ENCODE data around the gene MAST4.

Gene MAST4

GRCh38 chr5:66974256-66974655 lies 378.1 kb downstream of the MAST4 start:
- no peak for DNase-seq

- DNase-seq = no peak
Observed at GRCh38 chr5:66976108-66976507, 379.9 kb downstream of the MAST4 start.

- DNase-seq = no peak
Observed at GRCh38 chr5:66979738-66980137, 383.5 kb downstream of the MAST4 start.

DNA sequence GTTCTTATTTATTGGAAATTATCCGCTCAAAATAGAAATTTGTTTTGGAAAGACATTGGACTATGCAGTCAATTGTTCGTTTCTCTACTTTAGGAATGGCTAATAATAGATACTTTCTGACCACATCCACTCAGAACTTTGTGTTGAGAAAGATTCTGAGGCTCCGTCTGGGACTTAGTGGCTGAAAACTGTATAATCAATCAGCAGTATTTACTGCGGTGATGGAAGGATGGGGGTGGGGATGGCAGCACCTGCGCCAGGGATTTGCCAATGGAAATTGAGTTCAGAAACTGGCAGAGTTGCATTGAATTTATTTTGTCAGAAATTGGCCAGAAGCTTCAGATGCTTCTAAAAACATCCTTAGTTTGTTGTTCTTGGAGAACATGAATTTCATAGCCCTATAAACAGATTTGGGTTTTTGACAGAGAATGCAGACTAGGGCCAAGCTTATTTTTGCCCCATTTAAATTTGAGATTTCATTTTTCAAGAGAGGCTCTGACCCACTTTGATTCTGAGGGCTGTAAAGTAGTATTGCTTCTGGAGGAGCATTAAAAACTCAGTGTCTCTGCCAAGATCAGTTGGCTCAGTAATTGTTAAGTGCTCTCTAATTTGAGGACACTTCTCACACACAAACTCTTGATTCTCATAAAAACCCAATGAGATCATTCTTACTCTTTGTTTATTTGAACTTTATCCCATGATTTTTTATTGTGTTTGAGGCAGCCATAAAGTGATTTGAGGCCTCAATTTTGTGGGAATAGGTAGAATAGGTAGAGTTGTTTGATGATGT lies 385.3 kb downstream of the MAST4 start:
- no peak for DNase-seq

- no peak for DNase-seq
Observed at GRCh38 chr5:66982056-66982387, 385.8 kb downstream of the MAST4 start.

DNA sequence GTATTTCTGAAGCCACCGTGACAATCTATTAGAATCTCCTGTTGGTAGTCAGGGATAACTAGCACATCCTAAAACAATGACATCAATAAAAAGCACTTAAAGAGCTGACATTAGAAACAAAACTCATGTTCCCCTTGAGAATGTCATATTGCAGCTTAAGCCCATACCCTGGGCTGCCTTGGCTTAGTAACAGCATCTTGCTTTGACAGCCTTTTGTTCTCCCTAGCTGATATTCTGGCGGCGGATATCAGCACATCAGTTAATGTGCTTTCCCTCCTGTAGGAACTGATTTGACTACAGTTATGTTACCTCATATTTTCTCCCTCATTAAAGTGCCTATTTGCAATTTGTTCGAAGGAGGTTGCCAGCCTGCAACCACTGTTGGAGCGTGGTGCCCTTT lies 386.3 kb downstream of the MAST4 start:
- no peak for DNase-seq

DNA sequence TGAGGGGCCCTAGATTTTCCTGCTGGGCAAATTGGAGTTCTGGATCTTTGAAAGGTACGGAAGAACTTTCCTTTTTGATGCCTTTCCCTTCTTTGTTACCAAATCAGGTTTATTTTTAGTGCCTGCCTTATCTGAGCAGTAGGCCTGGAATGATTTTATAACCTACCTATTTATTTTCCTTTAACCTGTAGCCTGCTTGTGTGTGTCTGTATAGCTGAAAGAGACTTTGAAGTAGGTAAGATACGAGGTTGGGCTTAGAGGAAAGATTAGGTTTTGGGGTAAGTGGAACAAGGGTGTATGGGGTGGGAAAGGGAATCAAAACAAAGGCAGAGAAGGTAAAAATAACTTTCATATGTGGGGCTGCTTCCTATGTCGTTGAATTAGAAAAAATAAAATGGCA lies 389.2 kb downstream of the MAST4 start:
- no peak for DNase-seq

DNA sequence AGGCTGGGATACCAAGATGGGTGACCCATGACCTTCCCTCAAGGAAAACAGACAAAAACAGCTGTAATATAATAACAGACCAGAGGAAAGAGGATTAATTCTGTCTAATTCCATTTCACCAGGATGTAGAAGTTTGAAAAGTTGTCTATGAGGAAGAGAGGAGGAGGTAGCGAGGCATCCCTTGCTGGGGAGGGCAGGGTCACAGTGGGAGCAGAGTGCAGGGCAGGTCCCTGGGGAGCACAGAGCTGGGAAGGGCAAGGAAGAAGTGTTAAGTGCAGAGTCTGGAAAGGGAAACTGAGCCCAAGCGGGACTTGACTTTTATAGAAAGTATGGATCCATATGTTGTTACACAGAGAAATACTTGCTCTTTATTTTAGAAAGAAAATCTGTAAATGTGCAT lies 389.8 kb downstream of the MAST4 start:
- DNase-seq = no peak

- no peak for DNase-seq
Observed at GRCh38 chr5:66986534-66986933, 390.3 kb downstream of the MAST4 start.

GRCh38 chr5:66987126-66987525 lies 390.9 kb downstream of the MAST4 start:
- no peak for DNase-seq

DNA sequence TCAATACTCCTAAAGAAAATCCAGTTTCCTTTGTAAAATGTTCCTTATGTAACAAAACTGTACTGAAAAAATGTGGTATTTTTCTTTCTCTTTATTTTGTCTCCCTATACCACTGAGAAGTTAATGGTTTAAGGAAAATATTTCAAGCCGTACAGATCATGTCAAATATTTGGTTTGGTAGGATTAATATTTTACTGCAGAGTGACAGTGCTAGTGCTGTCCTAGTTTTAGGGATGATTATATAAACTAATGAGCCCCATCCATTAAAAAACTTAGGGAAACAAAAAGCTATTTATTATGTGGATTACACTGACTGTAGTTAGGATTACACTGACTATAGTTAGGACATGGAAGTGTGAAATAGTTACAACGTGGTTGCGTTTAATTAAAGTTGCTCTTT lies 391.3 kb downstream of the MAST4 start:
- DNase-seq = no peak

DNA sequence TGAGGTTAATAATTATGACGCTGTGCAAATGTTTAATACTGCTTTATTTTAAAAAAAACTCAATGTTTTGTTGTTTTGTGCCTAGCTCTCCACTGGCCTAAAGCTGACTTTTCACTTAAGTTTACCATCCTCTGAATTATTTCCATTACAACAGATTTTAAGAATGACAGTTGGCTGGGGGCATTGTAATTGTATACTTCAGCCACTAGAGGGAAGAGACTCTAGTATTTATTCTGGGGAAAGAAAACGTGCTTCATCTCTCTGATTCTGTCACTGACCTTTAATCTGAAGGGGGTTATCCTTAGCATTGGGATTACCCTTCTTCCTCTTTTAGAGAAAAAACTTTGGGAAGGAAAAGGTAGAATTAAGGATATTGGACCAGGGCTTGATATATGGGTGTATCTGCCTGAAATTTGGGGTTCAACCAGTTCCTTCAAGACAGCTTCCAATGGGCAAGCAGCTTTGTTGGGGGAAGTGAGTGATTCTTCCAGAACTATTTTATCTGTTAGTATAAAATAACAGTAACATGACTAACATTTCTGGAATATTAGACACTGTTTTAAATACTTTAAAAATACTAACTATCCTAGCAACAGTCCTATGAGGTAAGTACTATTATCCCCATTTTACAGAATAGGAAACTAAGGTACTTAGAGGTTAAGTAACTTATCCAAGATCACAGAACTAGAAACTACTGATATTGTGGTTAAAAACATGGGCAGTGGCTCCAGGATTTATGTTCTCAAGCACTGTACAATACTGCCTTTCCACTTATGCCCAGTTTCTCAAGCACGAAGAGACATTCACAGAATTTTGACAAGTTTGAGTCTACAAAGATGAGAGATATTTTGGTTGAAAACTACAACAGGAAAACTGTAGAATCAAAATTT lies 392.0 kb downstream of the MAST4 start:
- DNase-seq = peak; percentile 52

- DNase-seq = no peak
Observed at GRCh38 chr5:66989286-66989685, 393.1 kb downstream of the MAST4 start.

DNA sequence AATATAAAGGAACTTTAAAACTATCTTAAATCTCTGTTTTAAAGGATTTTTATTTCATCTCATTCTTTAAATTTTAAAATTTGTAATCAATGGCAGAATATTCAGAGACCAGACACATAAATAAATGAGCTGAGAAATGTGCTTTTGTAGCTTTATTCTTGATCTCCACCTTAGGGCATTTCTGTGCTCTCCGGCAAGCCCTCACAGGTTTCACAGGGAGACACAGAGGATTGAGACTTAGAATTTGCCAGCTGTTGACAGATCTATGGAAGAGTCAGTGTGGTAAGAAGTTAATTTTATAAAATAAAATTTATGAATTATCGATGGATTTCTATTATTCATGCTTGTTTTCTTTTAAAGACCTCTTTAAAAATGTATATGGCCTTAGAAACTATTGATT lies 393.6 kb downstream of the MAST4 start:
- no peak for DNase-seq

- DNase-seq = no peak
Observed at GRCh38 chr5:66991746-66992145, 395.6 kb downstream of the MAST4 start.

DNA sequence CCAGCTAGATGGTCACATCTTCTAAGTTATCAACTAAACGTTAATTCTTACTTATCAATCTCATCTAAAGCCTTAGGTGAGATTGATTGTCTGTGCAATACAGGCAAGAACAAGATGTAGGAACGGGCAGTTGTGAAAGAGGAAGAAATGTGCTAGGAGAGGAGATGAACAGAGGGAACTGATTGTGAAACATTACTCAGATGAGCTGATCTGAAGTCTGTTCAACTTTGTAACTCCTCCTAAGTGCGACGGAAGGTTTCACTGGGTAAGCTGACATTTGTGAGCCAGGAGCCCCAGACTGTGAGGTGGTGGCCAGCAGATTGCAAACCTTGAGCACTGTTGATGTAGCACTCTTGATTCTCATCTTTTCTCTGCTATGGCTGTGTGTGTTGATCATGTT lies 396.4 kb downstream of the MAST4 start:
- no peak for DNase-seq

GRCh38 chr5:66993448-66993847 lies 397.3 kb downstream of the MAST4 start:
- no peak for DNase-seq

DNA sequence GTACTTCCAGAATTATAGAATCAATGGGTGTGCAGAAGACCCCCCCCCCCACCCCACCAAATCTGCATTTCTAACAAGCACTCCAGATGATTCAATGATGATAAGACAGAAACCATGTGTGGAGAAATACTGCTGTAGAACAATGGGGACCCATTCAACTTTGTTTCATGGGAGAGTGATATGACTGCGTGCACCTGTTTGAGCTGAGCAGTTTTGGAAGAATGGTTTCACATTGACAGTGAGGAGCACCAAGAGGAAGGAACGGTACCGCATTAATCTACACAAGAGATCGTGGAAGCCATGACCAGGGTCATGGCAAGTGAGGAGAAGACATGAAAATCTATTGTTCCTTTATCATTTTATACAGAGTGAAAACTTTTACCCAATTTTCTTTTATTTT lies 397.7 kb downstream of the MAST4 start:
- no peak for DNase-seq

GRCh38 chr5:66994790-66995189 lies 398.6 kb downstream of the MAST4 start:
- no peak for DNase-seq

- no peak for DNase-seq
Observed at GRCh38 chr5:67000794-67001475, 404.7 kb downstream of the MAST4 start.

DNA sequence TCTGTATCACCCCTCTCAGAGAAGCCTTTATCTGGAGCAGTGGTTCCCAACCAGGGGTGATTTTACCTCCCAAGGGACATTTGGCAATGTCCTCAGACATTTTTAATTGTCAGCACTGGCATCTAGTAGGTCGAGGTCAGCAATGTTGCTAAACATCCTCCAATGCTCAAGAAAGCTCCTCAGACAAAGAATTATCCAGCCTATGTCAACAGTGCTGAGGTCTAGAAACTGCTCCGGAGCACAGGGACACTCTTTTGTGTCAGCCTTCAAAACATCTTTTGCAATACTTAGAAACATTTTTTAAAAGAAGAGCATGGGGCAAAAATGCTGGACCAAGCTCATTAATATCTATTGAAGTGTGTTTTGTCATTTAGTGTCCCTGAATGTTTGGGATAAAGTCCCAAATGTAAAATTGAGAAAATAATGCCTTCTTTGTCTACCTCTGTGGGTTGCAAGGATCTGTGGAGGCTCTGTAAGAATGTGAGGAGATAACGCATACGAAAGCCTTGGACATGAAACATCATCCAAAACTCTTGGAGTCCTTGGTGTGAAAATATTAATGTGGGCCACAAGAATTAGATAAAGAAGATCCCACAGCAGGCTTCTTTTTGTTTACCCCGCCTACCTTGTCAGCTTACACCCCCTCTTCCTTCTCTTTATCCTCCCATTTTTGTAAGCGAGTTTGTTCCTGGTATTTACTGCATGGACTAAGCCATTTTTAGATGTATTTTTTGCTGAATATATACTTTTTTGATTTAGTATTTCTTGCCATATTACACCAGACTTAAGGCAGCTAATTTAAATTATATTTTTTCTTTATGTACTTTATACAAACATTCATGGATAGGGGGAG lies 406.9 kb downstream of the MAST4 start:
- DNase-seq = no peak

DNA sequence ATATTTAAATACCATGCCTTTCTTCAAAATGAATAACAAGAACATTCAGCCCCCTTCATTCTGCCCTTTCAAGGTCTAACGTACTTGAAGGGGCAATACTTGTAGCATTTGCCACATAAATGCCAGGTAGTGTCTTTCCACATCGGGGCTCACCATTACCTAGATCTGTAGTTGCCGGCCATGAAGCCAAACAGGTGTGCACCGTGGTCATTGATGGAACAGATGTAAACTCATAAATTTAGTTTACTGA lies 407.4 kb downstream of the MAST4 start:
- DNase-seq = no peak

Measured in CD4-positive, alpha-beta T cell treated with Interleukin-10 for 1 hour (primary cell).